DND-41 (cell line): Measurements from ENCODE around the gene CHKB.

Source experiments
- CTCF ChIP-seq: IDR thresholded peaks from 2 replicates; pipeline ENCODE4 v1.5.1; 2012; ENCODE audit warnings: borderline replicate concordance, low read length, moderate library complexity, mild to moderate bottlenecking; ENCODE audit not compliant: poor library complexity, severe bottlenecking; ENCODE audit errors: extremely low read depth
- EZH2 ChIP-seq: IDR thresholded peaks from 3 replicates; pipeline ENCODE4 v1.6.1; 2012; ENCODE audit warnings: borderline replicate concordance, low read depth, mild to moderate bottlenecking, moderate library complexity, low read length, inconsistent platforms; ENCODE audit not compliant: severe bottlenecking

- TF ChIP-seq CTCF (no peak), EZH2 (no peak)
Observed at GRCh38 chr22:50626850-50627641, 44.4 kb upstream of the CHKB start.
